Loucy (cell line): Measurements from ENCODE around the gene SNAPC2.

ENCODE experiments used
- EZH2phosphoT487 ChIP-seq: fragments of 200-600 bp; IDR thresholded peaks from 2 replicates; pipeline ENCODE4 v1.6.1; 2018; ENCODE audit warnings: antibody characterized with exemption, mild to moderate bottlenecking, moderate library complexity, borderline replicate concordance
- TF ChIP-seq, protein P1 (sequence below): fragments of 200-600 bp; sonication (generic); conservative IDR thresholded peaks from 2 replicates; pipeline ENCODE4 v1.5.1; 2014; ENCODE audit warnings: mild to moderate bottlenecking, antibody characterized with exemption, low read length

DNA sequence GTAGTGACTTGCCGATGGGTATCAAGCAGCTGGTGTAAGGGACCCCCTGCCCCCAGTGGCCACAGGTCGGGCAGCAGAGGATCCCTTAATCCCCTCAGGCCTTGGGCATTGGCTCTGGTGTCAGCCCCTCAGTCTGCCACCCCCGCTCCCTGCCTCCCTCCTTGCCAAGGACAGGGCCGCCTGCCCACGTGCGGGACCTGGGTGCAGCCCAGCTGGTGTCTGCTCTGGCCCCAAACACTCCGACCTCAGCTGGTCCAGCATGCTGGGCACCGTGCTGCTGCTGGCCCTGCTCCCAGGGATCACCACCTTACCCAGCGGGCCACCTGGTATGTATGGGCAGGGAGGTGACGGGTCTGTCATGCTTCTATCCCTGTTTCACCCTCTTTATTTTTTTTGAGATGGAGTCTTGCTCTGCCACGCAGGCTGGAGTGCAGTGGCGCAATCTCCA, 5.5 kb upstream of the SNAPC2 start, which contains the start of gene TGFBR3L:
- TF ChIP-seq, protein P1, sequence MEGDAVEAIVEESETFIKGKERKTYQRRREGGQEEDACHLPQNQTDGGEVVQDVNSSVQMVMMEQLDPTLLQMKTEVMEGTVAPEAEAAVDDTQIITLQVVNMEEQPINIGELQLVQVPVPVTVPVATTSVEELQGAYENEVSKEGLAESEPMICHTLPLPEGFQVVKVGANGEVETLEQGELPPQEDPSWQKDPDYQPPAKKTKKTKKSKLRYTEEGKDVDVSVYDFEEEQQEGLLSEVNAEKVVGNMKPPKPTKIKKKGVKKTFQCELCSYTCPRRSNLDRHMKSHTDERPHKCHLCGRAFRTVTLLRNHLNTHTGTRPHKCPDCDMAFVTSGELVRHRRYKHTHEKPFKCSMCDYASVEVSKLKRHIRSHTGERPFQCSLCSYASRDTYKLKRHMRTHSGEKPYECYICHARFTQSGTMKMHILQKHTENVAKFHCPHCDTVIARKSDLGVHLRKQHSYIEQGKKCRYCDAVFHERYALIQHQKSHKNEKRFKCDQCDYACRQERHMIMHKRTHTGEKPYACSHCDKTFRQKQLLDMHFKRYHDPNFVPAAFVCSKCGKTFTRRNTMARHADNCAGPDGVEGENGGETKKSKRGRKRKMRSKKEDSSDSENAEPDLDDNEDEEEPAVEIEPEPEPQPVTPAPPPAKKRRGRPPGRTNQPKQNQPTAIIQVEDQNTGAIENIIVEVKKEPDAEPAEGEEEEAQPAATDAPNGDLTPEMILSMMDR = no peak
- TF ChIP-seq EZH2phosphoT487 = no peak
